Sciatic nerve (tissue), 2 donors: ENCODE data around the gene DHX34. TPM values are rescaled to one million over a fixed set of nuclear protein-coding genes. Genes with fewer than 3 reads are reported as not detected.
"Not testable (repeated sequence)": the region's sequence is repeated elsewhere in the genome, so short reads cannot be mapped to it uniquely, and the experiment has no call there.

ENCODE experiments used
- ATAC-seq: fragments of 200-7000 bp; cut with Tn5 transposase; one replicate; pipeline ENCODE4 v1.9.1; 2020; ENCODE audit warnings: mild to moderate bottlenecking, moderate library complexity
- DNase-seq: peaks from one replicate; pipeline ENCODE4 v3.0.0-alpha.2; 2020; ENCODE audit warnings: low spot score
- intact Hi-C: fragments of 100-400 bp; cut with DNase I; formaldehyde crosslinking; loops from one replicate; pipeline ENCODE4 v1.14.2; 2022
- total RNA-seq: library from RNA; stranded (reverse); fragmentation: NEBNext Ultra II Directional; extraction: Animal tissue kit (Norgen Biotek cat#: 25700); gene quantifications from one replicate; pipeline ENCODE4 v1.2.1, GENCODE V29; 2021
- donor health status: DM: no; HTN: no; CAD: no.
- donor health status: DM: no; HTN: no; CAD: no.

DHX34 gene
- total RNA-seq, 1 donor from 2014 or later = 15.2 TPM

- intact Hi-C loops = no loop called here
- ATAC-seq = peak; percentile 57
- no peak for DNase-seq
These were observed 25.2 kb upstream of the DHX34 start for GRCh38 chr19:47323872-47324271.

GRCh38 chr19:47324502-47324901 is 24.6 kb upstream of the DHX34 start:
- ATAC-seq (peak; percentile 87), DNase-seq (no peak)
- intact Hi-C loops = no loop called here

GRCh38 chr19:47330466-47330869 is 18.6 kb upstream of the DHX34 start:
- intact Hi-C loops = no loop called here
- ATAC-seq = peak; percentile 87
- DNase-seq = no peak

- intact Hi-C loops = no loop called here
- no peak for ATAC-seq
- no peak for DNase-seq
These were observed 17.6 kb upstream of the DHX34 start for GRCh38 chr19:47331490-47331889.

GRCh38 chr19:47331931-47332547 is 17.1 kb upstream of the DHX34 start, which contains the start of gene C5AR2:
C5AR2 (plus strand) TSS chr19:47332175; CDS start chr19:47340800, 8,625 bp downstream.
- ATAC-seq (peak; percentile 57), DNase-seq (no peak)
- intact Hi-C loops = no loop called here

- intact Hi-C loops, DNase-seq: not testable (repeated sequence)
- ATAC-seq = peak; percentile 78
These were observed 12.1 kb upstream of the DHX34 start for GRCh38 chr19:47336765-47337718.

- ATAC-seq (no peak), DNase-seq (no peak)
- intact Hi-C loops = no loop called here
These were observed 9.8 kb upstream of the DHX34 start for GRCh38 chr19:47339196-47339880.

GRCh38 chr19:47340477-47341208 is 8.5 kb upstream of the DHX34 start:
- ATAC-seq (peak; percentile 28), DNase-seq (no peak)
- intact Hi-C loops = no loop called here

- DNase-seq = no peak
- intact Hi-C loops = no loop called here
- no peak for ATAC-seq
These were observed 7.4 kb upstream of the DHX34 start for GRCh38 chr19:47341734-47342133.

- ATAC-seq = no peak
- intact Hi-C loops = no loop called here
- DNase-seq = no peak
These were observed 5.8 kb upstream of the DHX34 start for GRCh38 chr19:47343194-47343802.

GRCh38 chr19:47344425-47344824 is 4.7 kb upstream of the DHX34 start:
- ATAC-seq = no peak
- DNase-seq = no peak
- intact Hi-C loops = no loop called here

- DNase-seq, ATAC-seq, intact Hi-C loops: not testable (repeated sequence)
These were observed 3.1 kb upstream of the DHX34 start for GRCh38 chr19:47346024-47346423.

- DNase-seq (no peak), ATAC-seq (no peak)
- intact Hi-C loops = no loop called here
These were observed 1.5 kb downstream of the DHX34 start for GRCh38 chr19:47350630-47351029.

GRCh38 chr19:47351548-47351947 is 2.4 kb downstream of the DHX34 start:
- intact Hi-C loops = no loop called here
- DNase-seq (no peak), ATAC-seq (no peak)

GRCh38 chr19:47352095-47352494 is 3.0 kb downstream of the DHX34 start:
- DNase-seq (no peak), ATAC-seq (no peak)
- intact Hi-C loops = no loop called here

- DNase-seq = no peak
- ATAC-seq = no peak
These were observed 4.2 kb downstream of the DHX34 start for GRCh38 chr19:47353307-47353712.

GRCh38 chr19:47356900-47357299 is 7.8 kb downstream of the DHX34 start:
- ATAC-seq = no peak

More at GRCh38 chr19:47353307-47353712, 4.2 kb downstream of the DHX34 start:
- intact Hi-C loops = no loop called here

More at GRCh38 chr19:47356900-47357299, 7.8 kb downstream of the DHX34 start:
- DNase-seq = no peak
- intact Hi-C loops = no loop called here
